SK-N-SH treated with all-trans-retinoic acid at 6 μM for 48 hours (cell line): ENCODE measurements around the gene MRFAP1L1.

Experiments
- ATAC-seq: fragments of 200-7000 bp; cut with Tn5 transposase; 3 replicates; pipeline ENCODE4 v1.9.1; 2020; ENCODE audit warnings: mild to moderate bottlenecking, moderate library complexity
- ARNTL ChIP-seq: fragments of 450-650 bp; formaldehyde crosslinking; IDR thresholded peaks from 2 replicates; pipeline ENCODE4 v1.5.0; 2020; ENCODE audit warnings: low read depth, mild to moderate bottlenecking, moderate library complexity, borderline replicate concordance
- CREB5 ChIP-seq: fragments of 250-450 bp; sonication (Bioruptor Pico); IDR thresholded peaks from 2 replicates; pipeline ENCODE4 v1.5.1; 2020; ENCODE audit warnings: low read depth, mild to moderate bottlenecking, moderate library complexity
- CSDC2 ChIP-seq: fragments of 250-450 bp; sonication (Bioruptor Pico); IDR thresholded peaks from 2 replicates; pipeline ENCODE4 v1.5.0; 2020; ENCODE audit warnings: mild to moderate bottlenecking, moderate library complexity
- ESRRG ChIP-seq: fragments of 250-450 bp; sonication (Bioruptor Pico); IDR thresholded peaks from 2 replicates; pipeline ENCODE4 v1.6.1; 2021; ENCODE audit warnings: mild to moderate bottlenecking
- GLIS3 ChIP-seq: fragments of 250-450 bp; sonication (Bioruptor Pico); IDR thresholded peaks from 2 replicates; pipeline ENCODE4 v1.5.0; 2020; ENCODE audit warnings: mild to moderate bottlenecking, moderate library complexity
- ISL1 ChIP-seq: fragments of 250-450 bp; sonication (Bioruptor Pico); IDR thresholded peaks from 2 replicates; pipeline ENCODE4 v2.1.2; 2022; ENCODE audit warnings: mild to moderate bottlenecking, moderate library complexity
- OSR1 ChIP-seq: fragments of 250-450 bp; sonication (Bioruptor Pico); IDR thresholded peaks from 2 replicates; pipeline ENCODE4 v1.8.0; 2022; ENCODE audit warnings: moderate library complexity, mild to moderate bottlenecking, inconsistent platforms
- POU6F1 ChIP-seq: fragments of 250-450 bp; sonication (Bioruptor Pico); IDR thresholded peaks from 2 replicates; pipeline ENCODE4 v1.8.0; 2021; ENCODE audit warnings: low read depth, mild to moderate bottlenecking, moderate library complexity, borderline replicate concordance
- PPARA ChIP-seq: fragments of 250-450 bp; sonication (Bioruptor Pico); IDR thresholded peaks from 2 replicates; pipeline ENCODE4 v1.5.0; 2020; ENCODE audit warnings: mild to moderate bottlenecking, borderline replicate concordance
- RARB ChIP-seq: fragments of 250-450 bp; sonication (Bioruptor Pico); IDR thresholded peaks from 2 replicates; pipeline ENCODE4 v1.8.0; 2021; ENCODE audit warnings: mild to moderate bottlenecking, moderate library complexity
- SNAI2 ChIP-seq: fragments of 250-450 bp; sonication (Bioruptor Pico); IDR thresholded peaks from 2 replicates; pipeline ENCODE4 v1.5.0; 2020; ENCODE audit warnings: mild to moderate bottlenecking, moderate library complexity
- TCF4 ChIP-seq: fragments of 250-450 bp; sonication (Bioruptor Pico); IDR thresholded peaks from 2 replicates; pipeline ENCODE4 v1.8.0; 2021; ENCODE audit warnings: mild to moderate bottlenecking, moderate library complexity, borderline replicate concordance
- TOX ChIP-seq: fragments of 250-450 bp; sonication (Bioruptor Pico); IDR thresholded peaks from 2 replicates; pipeline ENCODE4 v1.8.0; 2021; ENCODE audit warnings: mild to moderate bottlenecking, moderate library complexity, borderline replicate concordance
- TSHZ2 ChIP-seq: fragments of 250-450 bp; sonication (Bioruptor Pico); IDR thresholded peaks from 2 replicates; pipeline ENCODE4 v1.5.0; 2020; ENCODE audit warnings: mild to moderate bottlenecking, moderate library complexity
- ZC3H10 ChIP-seq: fragments of 250-450 bp; sonication (Bioruptor Pico); IDR thresholded peaks from 2 replicates; pipeline ENCODE4 v1.5.1; 2021; ENCODE audit warnings: mild to moderate bottlenecking, moderate library complexity
- ZFP30 ChIP-seq: fragments of 450-650 bp; formaldehyde crosslinking; IDR thresholded peaks from 2 replicates; pipeline ENCODE4 v1.5.0; 2022; ENCODE audit warnings: mild to moderate bottlenecking, moderate library complexity
- ZNF565 ChIP-seq: fragments of 450-650 bp; formaldehyde crosslinking; conservative IDR thresholded peaks from 2 replicates; pipeline ENCODE4 v1.5.0; 2020; ENCODE audit warnings: low read depth, mild to moderate bottlenecking, moderate library complexity
- ZNF70 ChIP-seq: fragments of 450-650 bp; formaldehyde crosslinking; IDR thresholded peaks from 2 replicates; pipeline ENCODE4 v1.5.0; 2020; ENCODE audit warnings: mild to moderate bottlenecking, moderate library complexity
- ZNF8 ChIP-seq: fragments of 450-650 bp; formaldehyde crosslinking; IDR thresholded peaks from 2 replicates; pipeline ENCODE4 v1.5.0; 2020; ENCODE audit warnings: mild to moderate bottlenecking, moderate library complexity

Gene MRFAP1L1

GRCh38 chr4:6660430-6660829, 49.2 kb downstream of the MRFAP1L1 start (continued):
- no peak for TF ChIP-seq TSHZ2 (CRISPR knock-in tag)
- TF ChIP-seq, all 23 proteins: peak for 0

- no peak for TF ChIP-seq ISL1 (CRISPR knock-in tag)
- no peak for TF ChIP-seq TCF4 (CRISPR knock-in tag)
- TF ChIP-seq SNAI2 (CRISPR knock-in tag): no peak
- no peak for TF ChIP-seq ARNTL (CRISPR knock-in tag)
- TF ChIP-seq TSHZ2 (CRISPR knock-in tag): no peak
- no peak for ATAC-seq
Observed at GRCh38 chr4:6659897-6660296, 49.8 kb downstream of the MRFAP1L1 start.

- no peak for TF ChIP-seq TSHZ2 (CRISPR knock-in tag)
- no peak for TF ChIP-seq ZNF70 (CRISPR knock-in tag)
- no peak for TF ChIP-seq OSR1 (CRISPR knock-in tag)
- no peak for TF ChIP-seq ISL1 (CRISPR knock-in tag)
- no peak for TF ChIP-seq POU6F1 (CRISPR knock-in tag)
- TF ChIP-seq ZNF8 (CRISPR knock-in tag): no peak
- TF ChIP-seq ESRRG (CRISPR knock-in tag): no peak
- TF ChIP-seq RARB (CRISPR knock-in tag): no peak
- no peak for TF ChIP-seq ZNF565 (CRISPR knock-in tag)
- no peak for TF ChIP-seq CREB5 (CRISPR knock-in tag)
- TF ChIP-seq CSDC2: no peak
- TF ChIP-seq PPARA: no peak
- no peak for TF ChIP-seq TOX (CRISPR knock-in tag)
- TF ChIP-seq GLIS3: no peak
- no peak for TF ChIP-seq ZC3H10 (CRISPR knock-in tag)
- TF ChIP-seq ZFP30: no peak
- TF ChIP-seq TCF4 (CRISPR knock-in tag): no peak
- no peak for ATAC-seq
Observed at GRCh38 chr4:6658597-6659075, 51.0 kb downstream of the MRFAP1L1 start.
